Kidney (tissue), 14 donors: ENCODE results near the gene TTC1. TPM values are rescaled to one million over a fixed set of nuclear protein-coding genes. Genes with fewer than 3 reads are reported as not detected.

Experiments used
- DNase-seq, 5 donors: peaks; one replicate each; pipeline ENCODE4 v3.0.0-alpha.2; 2013 to 2020
- FAIRE-seq: peaks from 2 replicates; lab custom pipeline; 2012; peaks lifted over from hg19 to GRCh38; lab: Jason Lieb, UNC
- H3K27ac ChIP-seq, 2 donors: one replicate each; pipeline ENCODE4 v1.7.0; 2013; ENCODE audit warnings: low read depth in 2 of 2, low read length in 2 of 2, inconsistent platforms in 1 of 2
- H3K27me3 ChIP-seq: one replicate; pipeline ENCODE4 v1.7.1; 2013; ENCODE audit warnings: low read length, inconsistent platforms; ENCODE audit not compliant: control insufficient read depth, insufficient read depth
- H3K36me3 ChIP-seq, 3 donors: one replicate each; pipeline versions ENCODE4 v1.7.0 to v1.7.1; 2013; ENCODE audit warnings: low read length in 3 of 3, control low read depth in 1 of 3, inconsistent platforms in 1 of 3; ENCODE audit not compliant: insufficient read depth in 3 of 3, control insufficient read depth in 2 of 3
- H3K4me1 ChIP-seq, 3 donors: one replicate each; pipeline versions ENCODE4 v1.7.0 to v1.7.1; 2013; ENCODE audit warnings: low read length in 3 of 3, inconsistent platforms in 1 of 3, low read depth in 1 of 3; ENCODE audit not compliant: control insufficient read depth in 2 of 3, insufficient read depth in 2 of 3
- H3K4me3 ChIP-seq, 3 donors: one replicate each; pipeline versions ENCODE4 v1.7.0 to v1.8.1; 2013; ENCODE audit warnings: low read length in 3 of 3, control low read depth in 1 of 3, inconsistent platforms in 1 of 3
- H3K9ac ChIP-seq, 3 donors: one replicate each; pipeline versions ENCODE4 v1.7.0 to v1.7.1; 2013; ENCODE audit warnings: low read length in 3 of 3, control low read depth in 1 of 3, inconsistent platforms in 1 of 3
- H3K9me3 ChIP-seq, 3 donors: one replicate each; pipeline versions ENCODE4 v1.7.0 to v1.7.1; 2013; ENCODE audit warnings: low read length in 3 of 3, control low read depth in 1 of 3, inconsistent platforms in 1 of 3; ENCODE audit not compliant: control insufficient read depth in 2 of 3, insufficient read depth in 1 of 3
- intact Hi-C: fragments of 100-400 bp; cut with DNase I; formaldehyde crosslinking; loops from one replicate; pipeline ENCODE4 v1.11.1; 2022
- polyA plus RNA-seq: library from polyadenylated mRNA; stranded (reverse); fragments of 350-450 nt; fragmentation: Illumina TruSeq; extraction: RNeasy Lipid Tissue Mini Kit (QIAGEN cat#74804); gene quantifications from one replicate; pipeline ENCODE4 v1.2.3, GENCODE V29; 2014; ENCODE audit warnings: low read depth, low replicate concordance; ENCODE audit not compliant: insufficient read depth
- total RNA-seq: library from RNA; stranded (reverse); fragmentation: NEBNext Ultra II Directional; extraction: Animal tissue kit (Norgen Biotek cat#: 25700); gene quantifications from one replicate; pipeline ENCODE4 v1.2.1, GENCODE V29; 2021
- TF ChIP-seq, protein P1 (sequence below): IDR thresholded peaks from 3 replicates; pipeline ENCODE4 v1.5.1; 2012; ENCODE audit warnings: mild to moderate bottlenecking, moderate library complexity, borderline replicate concordance; ENCODE audit not compliant: insufficient read depth; ENCODE audit errors: extremely low read depth
- donor health status: control.
- donor health status: control.
- donor health status: control.
- donor health status: control.
- donor health status: control.
- donor health status: DM: yes; HTN: yes; CAD: no.
- donor health status: Normal renal cell carcinoma (clear cell type).

The TTC1 gene
- total and polyA plus RNA-seq, 2 donors from 2014 or later = 41.4 to 94.4 TPM

GRCh38 chr5:159978358-159978757 lies 30.6 kb upstream of the TTC1 start:
- H3K27me3 ChIP-seq = peaks cover 3% of the 10 kb centered on the region
- intact Hi-C loops = no loop called here
- TF ChIP-seq, protein P1, sequence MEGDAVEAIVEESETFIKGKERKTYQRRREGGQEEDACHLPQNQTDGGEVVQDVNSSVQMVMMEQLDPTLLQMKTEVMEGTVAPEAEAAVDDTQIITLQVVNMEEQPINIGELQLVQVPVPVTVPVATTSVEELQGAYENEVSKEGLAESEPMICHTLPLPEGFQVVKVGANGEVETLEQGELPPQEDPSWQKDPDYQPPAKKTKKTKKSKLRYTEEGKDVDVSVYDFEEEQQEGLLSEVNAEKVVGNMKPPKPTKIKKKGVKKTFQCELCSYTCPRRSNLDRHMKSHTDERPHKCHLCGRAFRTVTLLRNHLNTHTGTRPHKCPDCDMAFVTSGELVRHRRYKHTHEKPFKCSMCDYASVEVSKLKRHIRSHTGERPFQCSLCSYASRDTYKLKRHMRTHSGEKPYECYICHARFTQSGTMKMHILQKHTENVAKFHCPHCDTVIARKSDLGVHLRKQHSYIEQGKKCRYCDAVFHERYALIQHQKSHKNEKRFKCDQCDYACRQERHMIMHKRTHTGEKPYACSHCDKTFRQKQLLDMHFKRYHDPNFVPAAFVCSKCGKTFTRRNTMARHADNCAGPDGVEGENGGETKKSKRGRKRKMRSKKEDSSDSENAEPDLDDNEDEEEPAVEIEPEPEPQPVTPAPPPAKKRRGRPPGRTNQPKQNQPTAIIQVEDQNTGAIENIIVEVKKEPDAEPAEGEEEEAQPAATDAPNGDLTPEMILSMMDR = no peak
- H3K4me1 ChIP-seq = peaks cover 0 to 5% (median 4%) of the 10 kb centered on the region in 3 donors
- no peaks in the 10 kb centered on the region for H3K9me3 ChIP-seq
- H3K4me3 ChIP-seq = no peak overlapping the region
- no peaks in the 10 kb centered on the region for H3K36me3 ChIP-seq
- FAIRE-seq (no peak), DNase-seq (no peak)
- H3K27ac ChIP-seq = no peak overlapping the region
- no peak overlapping the region for H3K9ac ChIP-seq

- H3K9ac ChIP-seq = no peak overlapping the region
- FAIRE-seq = no peak
- intact Hi-C loops = no loop called here
Observed at GRCh38 chr5:159982421-159983173, 26.3 kb upstream of the TTC1 start.

DNA sequence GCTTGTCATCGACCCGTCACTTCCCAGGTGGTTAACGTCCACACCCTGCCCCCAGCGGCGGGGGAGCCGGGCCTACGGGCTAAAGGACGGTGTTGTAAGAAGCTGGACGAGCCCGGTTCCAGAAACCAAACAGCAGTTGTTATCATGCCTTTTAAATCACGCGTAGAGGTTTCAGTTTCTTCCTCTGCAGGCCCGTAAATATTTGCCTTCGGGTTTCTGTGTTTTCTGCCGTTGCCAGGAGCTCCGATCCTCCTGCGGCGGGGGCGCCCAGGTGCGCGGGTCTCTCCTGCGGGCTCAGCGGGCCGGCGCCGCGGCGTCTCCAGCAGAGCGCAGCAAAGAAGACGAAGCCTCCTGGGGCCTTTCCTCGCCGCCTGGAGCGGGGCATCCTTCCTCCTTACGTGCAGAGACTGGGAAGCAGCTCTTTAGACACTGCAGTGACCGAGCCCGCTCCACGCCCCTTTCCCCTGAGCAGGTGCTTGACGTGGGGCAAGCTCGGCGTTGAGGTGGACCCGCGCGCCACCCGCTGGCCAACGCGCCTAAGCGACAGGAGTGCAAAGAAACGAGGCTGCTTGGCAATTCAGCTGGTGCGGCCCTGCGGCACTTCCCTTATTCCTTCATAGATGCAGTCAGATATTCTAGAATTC lies 21.8 kb upstream of the TTC1 start:
- DNase-seq (peak; percentile 88 to 93 (median 89)), FAIRE-seq (peak; percentile 62)
- Histone ChIP-seq H3K4me3 (peak overlapping the region in 2 of 3 donors; percentile 25 to 55), H3K4me1 (no peaks in the 10 kb centered on the region), H3K9me3 (no peaks in the 10 kb centered on the region), H3K27me3 (peaks cover 13% of the 10 kb centered on the region), H3K9ac (peak overlapping the region in 1 of 3 donors; percentile 46), H3K36me3 (no peaks in the 10 kb centered on the region), H3K27ac (no peak overlapping the region)
- TF ChIP-seq, protein P1 = peak; percentile 76
- intact Hi-C loops = no loop called here

More at GRCh38 chr5:159982421-159983173, 26.3 kb upstream of the TTC1 start:
- TF ChIP-seq, protein P1 = no peak
- H3K9me3 ChIP-seq = no peaks in the 10 kb centered on the region
- H3K4me1 ChIP-seq = no peaks in the 10 kb centered on the region
- H3K36me3 ChIP-seq = no peaks in the 10 kb centered on the region
- no peak for DNase-seq
- peaks cover 7% of the 10 kb centered on the region for H3K27me3 ChIP-seq
- H3K4me3 ChIP-seq = no peak overlapping the region
- H3K27ac ChIP-seq = no peak overlapping the region
